GM23338 (cell line): ENCODE measurements around the gene COA1. TPM values are rescaled to one million over a fixed set of nuclear protein-coding genes. Genes with fewer than 3 reads are reported as not detected.

Experiments
- ATAC-seq: fragments of 200-7000 bp; cut with Tn5 transposase; 3 replicates; pipeline ENCODE4 v1.9.1; 2020
- DNase-seq: peaks from one replicate; pipeline ENCODE4 v3.0.0-alpha.2; 2015; ENCODE audit warnings: low spot score
- H2AFZ ChIP-seq: fragments of 200-600 bp; sonication (generic); 2 replicates; pipeline ENCODE4 v1.8.0; 2016; ENCODE audit warnings: antibody characterized with exemption, mild to moderate bottlenecking, moderate library complexity
- H3F3A ChIP-seq: fragments of 200-600 bp; sonication (generic); replicated peaks from 2 replicates; pipeline ENCODE4 v1.8.0; 2017; ENCODE audit warnings: antibody characterized with exemption, mixed run types, low read depth
- H3K27ac ChIP-seq: fragments of 200-600 bp; sonication (generic); 2 replicates; pipeline ENCODE4 v1.6.1; 2016; ENCODE audit warnings: low read depth
- H3K27me3 ChIP-seq: fragments of 200-600 bp; sonication (generic); 2 replicates; pipeline ENCODE4 v1.8.0; 2016; ENCODE audit warnings: mild to moderate bottlenecking, mixed run types, moderate library complexity; ENCODE audit not compliant: insufficient read depth
- H3K36me3 ChIP-seq: fragments of 200-600 bp; sonication (generic); 2 replicates; pipeline ENCODE4 v1.8.0; 2016; ENCODE audit warnings: mild to moderate bottlenecking; ENCODE audit not compliant: insufficient read depth
- H3K4me1 ChIP-seq: fragments of 200-600 bp; sonication (generic); 2 replicates; pipeline ENCODE4 v1.8.0; 2016; ENCODE audit warnings: mild to moderate bottlenecking, moderate library complexity; ENCODE audit not compliant: insufficient read depth
- H3K4me2 ChIP-seq: fragments of 200-600 bp; sonication (generic); 2 replicates; pipeline ENCODE4 v1.7.1; 2017; ENCODE audit warnings: mixed run types
- H3K4me3 ChIP-seq: fragments of 200-600 bp; sonication (generic); 2 replicates; pipeline ENCODE4 v1.6.1; 2016; ENCODE audit warnings: mixed run types
- H3K79me2 ChIP-seq: fragments of 200-600 bp; sonication (generic); replicated peaks from 2 replicates; pipeline ENCODE4 v1.8.0; 2017; ENCODE audit warnings: mild to moderate bottlenecking; ENCODE audit not compliant: insufficient read depth
- H3K9me2 ChIP-seq: fragments of 200-600 bp; sonication (generic); 2 replicates; pipeline ENCODE4 v1.8.0; 2017; ENCODE audit not compliant: insufficient read depth
- H4K20me1 ChIP-seq: fragments of 200-600 bp; sonication (generic); replicated peaks from 2 replicates; pipeline ENCODE4 v1.8.0; 2017; ENCODE audit warnings: mild to moderate bottlenecking; ENCODE audit not compliant: insufficient read depth
- H3K27ac Mint-ChIP-seq: 2 replicates; pipeline ENCODE4 v1.8.0; 2020; ENCODE audit warnings: inconsistent platforms, mild to moderate bottlenecking, moderate library complexity, mixed read lengths
- H3K27me3 Mint-ChIP-seq: 3 replicates; pipeline ENCODE4 v1.8.0; 2022; ENCODE audit warnings: low read depth, mild to moderate bottlenecking, moderate library complexity, mixed read lengths, inconsistent platforms; ENCODE audit not compliant: insufficient read depth, poor library complexity
- H3K36me3 Mint-ChIP-seq: 3 replicates; pipeline ENCODE4 v1.8.0; 2021; ENCODE audit warnings: low read depth, mild to moderate bottlenecking, inconsistent platforms, moderate library complexity, mixed read lengths
- H3K4me1 Mint-ChIP-seq: 3 replicates; pipeline ENCODE4 v1.8.0; 2020; ENCODE audit warnings: mild to moderate bottlenecking, inconsistent platforms, mixed read lengths
- H3K4me3 Mint-ChIP-seq: 3 replicates; pipeline ENCODE4 v1.8.0; 2021; ENCODE audit warnings: moderate library complexity, mild to moderate bottlenecking, inconsistent platforms, mixed read lengths
- H3K9me3 Mint-ChIP-seq: 3 replicates; pipeline ENCODE4 v1.8.0; 2020; ENCODE audit warnings: moderate library complexity, mild to moderate bottlenecking, inconsistent platforms, mixed read lengths
- CREB1 ChIP-seq: fragments of 250-450 bp; sonication (Bioruptor Pico); IDR thresholded peaks from 2 replicates; pipeline ENCODE4 v1.5.0; 2020; ENCODE audit warnings: low read depth, mild to moderate bottlenecking, moderate library complexity
- ETS1 ChIP-seq: IDR thresholded peaks from 2 replicates; pipeline ENCODE4 v1.6.1; 2016; ENCODE audit warnings: antibody characterized with exemption
- EZH2 ChIP-seq: fragments of 200-600 bp; sonication (generic); IDR thresholded peaks from one replicate; pipeline ENCODE4 v1.8.0; 2017; ENCODE audit warnings: antibody characterized with exemption, mild to moderate bottlenecking, low read depth; ENCODE audit not compliant: unreplicated experiment
- EZH2phosphoT487 ChIP-seq: fragments of 200-600 bp; sonication (generic); IDR thresholded peaks from one replicate; pipeline ENCODE4 v1.8.1; 2018; ENCODE audit warnings: antibody characterized with exemption; ENCODE audit not compliant: unreplicated experiment
- JUNB ChIP-seq: IDR thresholded peaks from one replicate; pipeline ENCODE4 v1.6.1; 2016; ENCODE audit warnings: antibody characterized with exemption; ENCODE audit not compliant: unreplicated experiment
- NANOG ChIP-seq: IDR thresholded peaks from 2 replicates; pipeline ENCODE4 v1.6.1; 2016; ENCODE audit warnings: antibody characterized with exemption, borderline replicate concordance
- REST ChIP-seq: IDR thresholded peaks from one replicate; pipeline ENCODE4 v1.6.1; 2018; ENCODE audit warnings: antibody characterized with exemption; ENCODE audit not compliant: unreplicated experiment
- ZNF114 ChIP-seq: fragments of 250-450 bp; sonication (Bioruptor Pico); IDR thresholded peaks from 2 replicates; pipeline ENCODE4 v1.5.0; 2020; ENCODE audit warnings: mild to moderate bottlenecking, moderate library complexity
- ZNF331 ChIP-seq: fragments of 250-450 bp; sonication (Bioruptor Pico); IDR thresholded peaks from 2 replicates; pipeline ENCODE4 v1.5.0; 2020; ENCODE audit warnings: low read depth, mild to moderate bottlenecking, moderate library complexity
- polyA plus RNA-seq: library from polyadenylated mRNA; unstranded; fragments of >200 nt; fragmentation: Nextera tagmentation; extraction: Ambion mirVana; gene quantifications from 2 replicates; pipeline ENCODE4 v1.2.1, GENCODE V29; 2016
- total RNA-seq: library from RNA; depleted of rRNA; stranded (reverse); fragments of >200 nt; shearing (Covaris generic); gene quantifications from 2 replicates; pipeline ENCODE4 v1.2.3, GENCODE V29; 2014

COA1 gene
- total and polyA plus RNA-seq, 2 experiments from 2014 or later, result 156 to 158 TPM

GRCh38 chr7:43679210-43680068, 49.9 kb downstream of the COA1 start (continued):
- no peak for TF ChIP-seq REST
- TF ChIP-seq CREB1, result no peak
- TF ChIP-seq JUNB, result no peak
- no peak for TF ChIP-seq ETS1
- no peak for TF ChIP-seq NANOG
- TF ChIP-seq EZH2, result no peak
- TF ChIP-seq ZNF114, result no peak
- TF ChIP-seq EZH2phosphoT487, result no peak

GRCh38 chr7:43678315-43678714, 51.0 kb downstream of the COA1 start:
- DNase-seq, result no peak
- no peaks in the 10 kb centered on the region for H3K27me3 ChIP-seq
- Mint-ChIP-seq H3K9me3 (peaks cover 3% of the 10 kb centered on the region; the same call in 2 of the 3 replicates), H3K4me3 (no peak overlapping the region), H3K27ac (no peak overlapping the region), H3K36me3 (peaks cover 18% of the 10 kb centered on the region; the same call in 2 of the 3 replicates), H3K27me3 (peaks cover 2% of the 10 kb centered on the region), H3K4me1 (no peaks in the 10 kb centered on the region)
- no peaks in the 10 kb centered on the region for H3K36me3 ChIP-seq
- H3K4me3 ChIP-seq, result no peak overlapping the region
- no peak overlapping the region for H3K27ac ChIP-seq
- no peak for ATAC-seq
- H3K4me2 ChIP-seq, result no peak overlapping the region
- no peaks in the 10 kb centered on the region for H3K4me1 ChIP-seq
- H3K79me2 ChIP-seq, result peaks cover 100% of the 10 kb centered on the region
- H4K20me1 ChIP-seq, result peaks cover 15% of the 10 kb centered on the region; the same call in 1 of the 2 replicates
- H3K9me2 ChIP-seq, result no peaks in the 10 kb centered on the region; the same call in 1 of the 2 replicates
- no peaks in the 10 kb centered on the region for H3F3A ChIP-seq
- H2AFZ ChIP-seq, result no peak overlapping the region
- TF ChIP-seq EZH2phosphoT487 (no peak), ZNF331 (CRISPR knock-in tag) (no peak), JUNB (no peak), ZNF114 (no peak), ETS1 (no peak), REST (no peak)
